GM19372 (cell line): ENCODE data around the gene MEIOB.
"Not testable (repeated sequence)": the region's sequence is repeated elsewhere in the genome, so short reads cannot be mapped to it uniquely, and the experiment has no call there.

Experiments
- ATAC-seq: cut with Tn5 transposase; IDR thresholded peaks from one replicate; pipeline ENCODE4 v1.9.1; 2021; ENCODE audit warnings: mild to moderate bottlenecking, low read depth, moderate library complexity; ENCODE audit not compliant: unreplicated experiment

Gene MEIOB

GRCh38 chr16:1816396-1817275, 55.3 kb downstream of the MEIOB start:
- no peak for ATAC-seq

- no peak for ATAC-seq
Observed at GRCh38 chr16:1815461-1815860, 56.5 kb downstream of the MEIOB start.

- ATAC-seq, result no peak
Observed at GRCh38 chr16:1812732-1813163, 59.2 kb downstream of the MEIOB start.

GRCh38 chr16:1810536-1810935, 61.4 kb downstream of the MEIOB start:
- ATAC-seq, result no peak

- no peak for ATAC-seq
Observed at GRCh38 chr16:1810106-1810505, 61.9 kb downstream of the MEIOB start.

- ATAC-seq, result no peak
Observed at GRCh38 chr16:1809281-1809801, 62.6 kb downstream of the MEIOB start.

- no peak for ATAC-seq
Observed at GRCh38 chr16:1808691-1809090, 63.3 kb downstream of the MEIOB start.

GRCh38 chr16:1807626-1808025, 64.3 kb downstream of the MEIOB start:
- no peak for ATAC-seq

- ATAC-seq, result no peak
Observed at GRCh38 chr16:1800701-1801100, 71.3 kb downstream of the MEIOB start.

- not testable (repeated sequence) for ATAC-seq
Observed at GRCh38 chr16:1799263-1799662, 72.7 kb downstream of the MEIOB start.

GRCh38 chr16:1794908-1795666, 76.9 kb downstream of the MEIOB start:
- no peak for ATAC-seq

- no peak for ATAC-seq
Observed at GRCh38 chr16:1794221-1794871, 77.6 kb downstream of the MEIOB start.

GRCh38 chr16:1793578-1794220, 78.3 kb downstream of the MEIOB start, which contains the start of gene IGFALS:
Gene IGFALS, minus strand, starts transcription at chr16:1793705. Its CDS starts 53 bp downstream, at chr16:1793652.
- ATAC-seq, result no peak

- ATAC-seq, result no peak
Observed at GRCh38 chr16:1792836-1793577, 79.0 kb downstream of the MEIOB start.

GRCh38 chr16:1791943-1792812, 79.8 kb downstream of the MEIOB start:
- ATAC-seq, result no peak

- no peak for ATAC-seq
Observed at GRCh38 chr16:1791256-1791942, 80.6 kb downstream of the MEIOB start.

GRCh38 chr16:1790611-1791255, 81.2 kb downstream of the MEIOB start:
- no peak for ATAC-seq

GRCh38 chr16:1790261-1790610, 81.7 kb downstream of the MEIOB start:
- no peak for ATAC-seq
